A673 (cell line): ENCODE measurements around the gene GOLGA5.

Experiments used
- CTCF ChIP-seq: fragments of 300-800, 200-600 bp; sonication (generic); conservative IDR thresholded peaks from 2 replicates; pipeline ENCODE4 v1.5.1; 2017; ENCODE audit warnings: low read depth, mild to moderate bottlenecking, antibody characterized with exemption, low read length, moderate library complexity, mixed read lengths
- EZH2 ChIP-seq: fragments of 200-600 bp; sonication (generic); IDR thresholded peaks from 2 replicates; pipeline ENCODE4 v1.6.1; 2017; ENCODE audit warnings: borderline replicate concordance, low read depth, mild to moderate bottlenecking, mixed read lengths, antibody characterized with exemption, low read length; ENCODE audit not compliant: poor library complexity, severe bottlenecking

GRCh38 chr14:92863286-92864080 is 69.4 kb downstream of the GOLGA5 start:
- TF ChIP-seq CTCF (no peak), EZH2 (no peak)
